ENCODE results near the gene ATF7IP. TPM values are rescaled to one million over a fixed set of nuclear protein-coding genes. Genes with fewer than 3 reads are reported as not detected.

The ATF7IP gene
- total RNA-seq, 3 donors from 2014 or later (not counting 1 experiment from before 2014, with no cell fraction given), result 161 to 180 (median 173) TPM

DNA sequence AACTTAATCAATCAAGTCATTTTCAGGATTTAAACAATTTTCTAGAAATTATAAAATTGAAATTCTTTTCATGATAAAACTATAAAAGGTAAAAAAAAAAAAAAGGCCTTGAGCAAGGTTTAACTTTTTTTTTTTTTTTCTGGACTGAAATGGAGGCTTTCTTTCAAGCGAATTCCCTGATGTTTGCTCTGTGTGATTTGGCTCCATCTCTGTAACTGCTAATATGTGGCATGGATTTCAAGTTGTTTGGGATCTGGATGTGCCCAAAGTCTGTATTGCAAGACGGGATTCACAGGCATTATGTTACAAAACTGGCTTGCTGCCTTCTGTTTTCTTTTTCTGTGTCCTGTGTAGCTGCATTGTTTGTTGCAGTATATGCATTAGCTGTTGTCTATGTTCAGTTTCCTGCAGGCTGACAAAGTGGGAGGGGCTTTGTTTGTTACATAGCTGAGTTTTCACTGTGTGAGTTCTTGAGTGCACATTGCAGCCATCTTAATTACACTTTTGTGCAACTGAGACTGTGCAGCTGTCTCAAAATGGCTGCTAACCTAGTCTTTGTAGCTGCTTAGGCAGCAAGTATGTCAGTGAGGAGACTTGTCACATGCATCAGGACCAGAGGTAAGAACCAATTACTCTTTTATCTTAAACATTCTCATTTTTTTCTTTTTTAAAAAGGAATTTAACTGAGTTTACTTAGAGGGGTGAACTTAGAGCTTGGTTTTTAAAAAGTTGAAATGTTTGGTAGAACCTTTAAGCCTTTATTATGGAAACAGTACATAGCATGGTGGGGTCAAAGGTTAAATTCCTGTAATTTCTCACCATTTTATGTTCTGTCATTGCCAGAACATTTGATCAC, 19.5 kb downstream of the ATF7IP start:
- intact Hi-C loops (cut with micrococcal nuclease), result loop anchor here (1.0 kb wide), 2 partner anchors 10 to 18 kb away; no protein-coding TSS in a partner anchor
- no peaks in the 10 kb centered on the region for H3K27me3 ChIP-seq (ENCODE audit: control insufficient read depth, insufficient read depth, low read length)
- TF ChIP-seq, protein P1, sequence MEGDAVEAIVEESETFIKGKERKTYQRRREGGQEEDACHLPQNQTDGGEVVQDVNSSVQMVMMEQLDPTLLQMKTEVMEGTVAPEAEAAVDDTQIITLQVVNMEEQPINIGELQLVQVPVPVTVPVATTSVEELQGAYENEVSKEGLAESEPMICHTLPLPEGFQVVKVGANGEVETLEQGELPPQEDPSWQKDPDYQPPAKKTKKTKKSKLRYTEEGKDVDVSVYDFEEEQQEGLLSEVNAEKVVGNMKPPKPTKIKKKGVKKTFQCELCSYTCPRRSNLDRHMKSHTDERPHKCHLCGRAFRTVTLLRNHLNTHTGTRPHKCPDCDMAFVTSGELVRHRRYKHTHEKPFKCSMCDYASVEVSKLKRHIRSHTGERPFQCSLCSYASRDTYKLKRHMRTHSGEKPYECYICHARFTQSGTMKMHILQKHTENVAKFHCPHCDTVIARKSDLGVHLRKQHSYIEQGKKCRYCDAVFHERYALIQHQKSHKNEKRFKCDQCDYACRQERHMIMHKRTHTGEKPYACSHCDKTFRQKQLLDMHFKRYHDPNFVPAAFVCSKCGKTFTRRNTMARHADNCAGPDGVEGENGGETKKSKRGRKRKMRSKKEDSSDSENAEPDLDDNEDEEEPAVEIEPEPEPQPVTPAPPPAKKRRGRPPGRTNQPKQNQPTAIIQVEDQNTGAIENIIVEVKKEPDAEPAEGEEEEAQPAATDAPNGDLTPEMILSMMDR (IDR thresholded peaks at IDR 0.05), result no peak
- no peaks in the 10 kb centered on the region for H3K9me3 ChIP-seq (ENCODE audit: control insufficient read depth, insufficient read depth, low read length)
- DNase-seq (peak; percentile 39 to 89), ATAC-seq (peak; percentile 92 to 94 (median 93))
- peaks cover 6% of the 10 kb centered on the region for H3K36me3 ChIP-seq (ENCODE audit: control insufficient read depth, insufficient read depth, low read length)
- 24% methylated on average over 2 of the region's 2 CpGs for WGBS (ENCODE audit: insufficient coverage)
- no peaks in the 10 kb centered on the region for H3K27me3 Mint-ChIP-seq (ENCODE audit: low read depth in 2 of 2)
- H3K36me3 Mint-ChIP-seq, result peaks cover 12% of the 10 kb centered on the region
- H3K4me3 Mint-ChIP-seq, result peak overlapping the region; percentile 77
- peak overlapping the region; percentile 70 for H3K27ac ChIP-seq (ENCODE audit: low read length)
- peak overlapping the region; percentile 93 to 95 for H3K27ac Mint-ChIP-seq
- H3K4me3 ChIP-seq (ENCODE audit: low read length), result peak overlapping the region; percentile 30
- peaks cover 18% of the 10 kb centered on the region for H3K4me1 ChIP-seq (ENCODE audit: control insufficient read depth, insufficient read depth, low read length)
- H3K9me3 Mint-ChIP-seq, result peaks cover 0 to 3% of the 10 kb centered on the region in 2 donors
- H3K4me1 Mint-ChIP-seq, result peaks cover 51 to 53% of the 10 kb centered on the region in 2 donors

DNA sequence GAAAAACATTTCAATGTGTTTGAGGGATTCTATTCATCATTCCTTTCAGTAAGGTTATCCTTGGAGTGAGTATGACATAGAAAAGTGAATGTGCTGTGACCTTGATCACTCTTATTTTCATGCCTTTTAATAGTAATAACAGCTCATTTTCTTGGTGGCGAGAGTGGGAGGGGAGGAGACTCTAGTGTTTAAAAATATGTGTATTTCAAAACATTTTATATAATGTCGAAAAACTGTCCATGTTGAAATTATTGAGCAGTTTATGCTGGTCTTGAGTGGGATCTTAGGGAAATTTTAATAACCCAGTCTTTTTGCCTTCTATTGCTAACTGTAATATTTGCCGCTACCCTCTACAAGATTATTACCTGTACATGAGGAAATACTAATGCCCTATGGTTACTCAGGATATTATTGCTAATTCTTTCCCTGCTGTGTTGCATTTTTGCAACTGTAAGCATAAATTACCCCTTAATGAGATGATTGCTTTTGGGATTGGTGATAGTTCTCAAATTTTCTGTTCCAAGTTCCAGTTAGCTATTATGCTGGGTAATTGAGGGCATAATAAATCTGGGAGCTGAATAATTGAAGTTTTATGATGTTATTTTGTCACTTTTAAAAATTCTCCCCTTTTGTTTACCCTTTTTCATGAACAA, 21.9 kb downstream of the ATF7IP start:
- Histone ChIP-seq H3K4me3 (ENCODE audit: low read length) (peak overlapping the region; percentile 17), H3K27me3 (ENCODE audit: control insufficient read depth, insufficient read depth, low read length) (no peaks in the 10 kb centered on the region), H3K9me3 (ENCODE audit: control insufficient read depth, insufficient read depth, low read length) (no peaks in the 10 kb centered on the region), H3K4me1 (ENCODE audit: control insufficient read depth, insufficient read depth, low read length) (peaks cover 29% of the 10 kb centered on the region), H3K36me3 (ENCODE audit: control insufficient read depth, insufficient read depth, low read length) (peaks cover 7% of the 10 kb centered on the region), H3K27ac (ENCODE audit: low read length) (peak overlapping the region; percentile 61)
- WGBS (ENCODE audit: insufficient coverage), result no CpG with 5 or more reads among the region's 3 CpGs
- H3K9me3 Mint-ChIP-seq, result no peaks in the 10 kb centered on the region
- H3K4me3 Mint-ChIP-seq, result peak overlapping the region; percentile 76
- intact Hi-C loops (cut with micrococcal nuclease), result no loop called here
- H3K4me1 Mint-ChIP-seq, result peaks cover 65 to 66% of the 10 kb centered on the region in 2 donors
- H3K27me3 Mint-ChIP-seq (ENCODE audit: low read depth in 2 of 2), result no peaks in the 10 kb centered on the region
- H3K36me3 Mint-ChIP-seq, result peaks cover 6% of the 10 kb centered on the region
- DNase-seq (no peak), ATAC-seq (no peak)
- peak overlapping the region; percentile 87 to 93 for H3K27ac Mint-ChIP-seq
- TF ChIP-seq, protein P1 (IDR thresholded peaks at IDR 0.05), result no peak

DNA sequence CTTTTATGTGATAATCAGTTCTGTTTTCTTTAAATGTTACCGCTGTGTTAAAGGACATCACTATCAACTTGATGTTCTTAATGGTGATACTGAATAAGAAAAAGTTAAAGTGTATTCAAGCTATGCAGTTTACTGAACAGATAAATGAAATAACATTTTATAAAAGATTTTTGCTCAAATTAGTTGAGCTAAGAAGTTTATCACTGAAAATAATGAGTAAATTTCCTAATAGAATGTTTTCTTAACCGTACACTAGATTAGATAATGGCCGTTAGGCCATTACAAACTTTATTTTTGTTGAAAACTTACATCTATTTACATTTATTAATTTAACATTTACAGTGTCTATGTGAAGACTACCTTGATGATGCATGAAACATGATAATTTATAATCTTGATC, 25.0 kb downstream of the ATF7IP start:
- peaks cover 6% of the 10 kb centered on the region for H3K36me3 Mint-ChIP-seq
- Histone ChIP-seq H3K4me3 (ENCODE audit: low read length) (no peak overlapping the region), H3K36me3 (ENCODE audit: control insufficient read depth, insufficient read depth, low read length) (peaks cover 7% of the 10 kb centered on the region), H3K27ac (ENCODE audit: low read length) (peak overlapping the region; percentile 63), H3K9me3 (ENCODE audit: control insufficient read depth, insufficient read depth, low read length) (no peaks in the 10 kb centered on the region), H3K4me1 (ENCODE audit: control insufficient read depth, insufficient read depth, low read length) (peaks cover 32% of the 10 kb centered on the region), H3K27me3 (ENCODE audit: control insufficient read depth, insufficient read depth, low read length) (no peaks in the 10 kb centered on the region)
- peak overlapping the region; percentile 93 to 95 for H3K27ac Mint-ChIP-seq
- no peak for ATAC-seq
- intact Hi-C loops (cut with micrococcal nuclease), result no loop called here
- no peaks in the 10 kb centered on the region for H3K27me3 Mint-ChIP-seq (ENCODE audit: low read depth in 2 of 2)
- H3K9me3 Mint-ChIP-seq, result no peaks in the 10 kb centered on the region
- H3K4me1 Mint-ChIP-seq, result peaks cover 54 to 63% of the 10 kb centered on the region in 2 donors
- H3K4me3 Mint-ChIP-seq, result peak overlapping the region; percentile 80
- DNase-seq, result no peak
- TF ChIP-seq, protein P1 (IDR thresholded peaks at IDR 0.05), result no peak
- no CpG with 5 or more reads among the region's 3 CpGs for WGBS (ENCODE audit: insufficient coverage)
